A673 (cell line): ENCODE results near the gene ADCY4. TPM values are rescaled to one million over a fixed set of nuclear protein-coding genes. Genes with fewer than 3 reads are reported as not detected.

Experiments
- BruUV-seq: library from RNA; stranded (reverse); fragments of 400-500 nt; replicated peaks from 2 replicates; lab custom pipeline; 2021; lab: Mats Ljungman, UMichigan
- CTCF ChIA-PET: fragments of 300-600 bp; sonication (Branson Sonifier 250); formaldehyde crosslinking; loops from one replicate; lab custom pipeline; 2022; ENCODE audit warnings: antibody characterized with exemption; lab: Charles Lee
- POLR2A ChIA-PET: fragments of 300-600 bp; sonication (Branson Sonifier 250); formaldehyde crosslinking; loops from one replicate; lab custom pipeline; 2022; ENCODE audit warnings: antibody characterized with exemption; ENCODE audit not compliant: low non-redundant PET; lab: Charles Lee
- DNase-seq: peaks from one replicate; pipeline ENCODE4 v3.0.0-alpha.2; 2015; ENCODE audit warnings: low spot score
- H3K27ac ChIP-seq: fragments of 200-600 bp; sonication (generic); 2 replicates; pipeline ENCODE4 v1.5.1; 2016; ENCODE audit warnings: mixed run types, low read depth, mild to moderate bottlenecking, mixed read lengths, antibody characterized with exemption, low read length; ENCODE audit not compliant: poor library complexity, severe bottlenecking
- H3K27me3 ChIP-seq: fragments of 200-600 bp; sonication (generic); replicated peaks from 2 replicates; pipeline ENCODE4 v1.6.1; 2017; ENCODE audit warnings: mixed run types, low read depth, mild to moderate bottlenecking, mixed read lengths, antibody characterized with exemption, low read length; ENCODE audit not compliant: insufficient read depth, poor library complexity
- H3K36me3 ChIP-seq: fragments of 200-600 bp; sonication (generic); 2 replicates; pipeline ENCODE4 v1.6.1; 2016; ENCODE audit warnings: mixed run types, mild to moderate bottlenecking, mixed read lengths, antibody characterized with exemption, low read length; ENCODE audit not compliant: insufficient read depth, poor library complexity, severe bottlenecking
- H3K4me1 ChIP-seq: fragments of 200-600 bp; sonication (generic); 2 replicates; pipeline ENCODE4 v1.6.1; 2017; ENCODE audit warnings: mixed run types, mild to moderate bottlenecking, mixed read lengths, antibody characterized with exemption, low read length; ENCODE audit not compliant: insufficient read depth, poor library complexity, severe bottlenecking
- H3K4me3 ChIP-seq: fragments of 200-600 bp; sonication (generic); 2 replicates; pipeline ENCODE4 v1.5.1; 2016; ENCODE audit warnings: low read depth, mixed run types, mild to moderate bottlenecking, mixed read lengths, low read length; ENCODE audit not compliant: poor library complexity, severe bottlenecking
- H3K9me3 ChIP-seq: fragments of 200-600 bp; sonication (generic); 2 replicates; pipeline ENCODE4 v1.6.1; 2016; ENCODE audit warnings: mixed run types, low read depth, mild to moderate bottlenecking, mixed read lengths, antibody characterized with exemption, low read length; ENCODE audit not compliant: poor library complexity, severe bottlenecking
- EZH2 ChIP-seq: fragments of 200-600 bp; sonication (generic); IDR thresholded peaks from 2 replicates; pipeline ENCODE4 v1.6.1; 2017; ENCODE audit warnings: borderline replicate concordance, low read depth, mild to moderate bottlenecking, mixed read lengths, antibody characterized with exemption, low read length; ENCODE audit not compliant: poor library complexity, severe bottlenecking
- intact Hi-C: fragments of 100-400 bp; cut with micrococcal nuclease; formaldehyde crosslinking; loops from one replicate; pipeline ENCODE4 v1.10.0; 2022; ENCODE audit not compliant: unreplicated experiment
- total RNA-seq: library from RNA; stranded (reverse); gene quantifications from 2 replicates; pipeline ENCODE4 v1.2.3, GENCODE V29; 2021
- TF ChIP-seq, protein P1 (sequence below): fragments of 300-800, 200-600 bp; sonication (generic); conservative IDR thresholded peaks from 2 replicates; pipeline ENCODE4 v1.5.1; 2017; ENCODE audit warnings: low read depth, mild to moderate bottlenecking, antibody characterized with exemption, low read length, moderate library complexity, mixed read lengths

ADCY4 gene
- total RNA-seq, 1 experiment from 2014 or later, result 0.84 TPM

DNA sequence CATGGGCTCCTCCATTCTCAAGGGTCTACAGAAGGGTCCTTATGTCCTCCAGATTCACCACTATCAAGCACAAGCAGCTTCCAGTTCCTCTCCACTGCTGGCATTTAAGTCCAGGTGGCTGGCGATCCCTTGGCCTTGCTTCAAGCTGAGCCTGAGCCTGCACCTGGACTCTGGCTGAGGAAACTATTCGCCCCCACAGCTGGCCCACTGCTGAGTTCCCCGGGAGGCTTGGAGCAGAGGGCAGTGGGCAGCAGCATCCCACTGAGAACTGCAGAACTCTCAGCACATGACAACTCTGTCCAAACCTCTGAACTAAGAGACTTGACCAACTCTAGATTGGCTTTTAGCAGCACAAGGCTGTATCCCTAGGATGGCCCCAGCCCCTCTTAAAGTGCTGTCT is 52.1 kb downstream of the ADCY4 start:
- Histone ChIP-seq H3K4me1 (no peaks in the 10 kb centered on the region), H3K27ac (no peak overlapping the region), H3K27me3 (no peaks in the 10 kb centered on the region), H3K36me3 (no peaks in the 10 kb centered on the region), H3K4me3 (no peak overlapping the region), H3K9me3 (no peaks in the 10 kb centered on the region)
- ChIA-PET CTCF (interaction anchor here (0.6 kb wide), 2 partner anchors 28 to 52 kb away, joined by 3 to 11 read pairs; partner anchors contain the start of gene LTB4R), POLR2A (no interaction called here)
- no TSS peak for BruUV-seq
- intact Hi-C loops, result no loop called here
- no peak for DNase-seq
- TF ChIP-seq EZH2, result no peak
- TF ChIP-seq, protein P1, sequence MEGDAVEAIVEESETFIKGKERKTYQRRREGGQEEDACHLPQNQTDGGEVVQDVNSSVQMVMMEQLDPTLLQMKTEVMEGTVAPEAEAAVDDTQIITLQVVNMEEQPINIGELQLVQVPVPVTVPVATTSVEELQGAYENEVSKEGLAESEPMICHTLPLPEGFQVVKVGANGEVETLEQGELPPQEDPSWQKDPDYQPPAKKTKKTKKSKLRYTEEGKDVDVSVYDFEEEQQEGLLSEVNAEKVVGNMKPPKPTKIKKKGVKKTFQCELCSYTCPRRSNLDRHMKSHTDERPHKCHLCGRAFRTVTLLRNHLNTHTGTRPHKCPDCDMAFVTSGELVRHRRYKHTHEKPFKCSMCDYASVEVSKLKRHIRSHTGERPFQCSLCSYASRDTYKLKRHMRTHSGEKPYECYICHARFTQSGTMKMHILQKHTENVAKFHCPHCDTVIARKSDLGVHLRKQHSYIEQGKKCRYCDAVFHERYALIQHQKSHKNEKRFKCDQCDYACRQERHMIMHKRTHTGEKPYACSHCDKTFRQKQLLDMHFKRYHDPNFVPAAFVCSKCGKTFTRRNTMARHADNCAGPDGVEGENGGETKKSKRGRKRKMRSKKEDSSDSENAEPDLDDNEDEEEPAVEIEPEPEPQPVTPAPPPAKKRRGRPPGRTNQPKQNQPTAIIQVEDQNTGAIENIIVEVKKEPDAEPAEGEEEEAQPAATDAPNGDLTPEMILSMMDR, result no peak

DNA sequence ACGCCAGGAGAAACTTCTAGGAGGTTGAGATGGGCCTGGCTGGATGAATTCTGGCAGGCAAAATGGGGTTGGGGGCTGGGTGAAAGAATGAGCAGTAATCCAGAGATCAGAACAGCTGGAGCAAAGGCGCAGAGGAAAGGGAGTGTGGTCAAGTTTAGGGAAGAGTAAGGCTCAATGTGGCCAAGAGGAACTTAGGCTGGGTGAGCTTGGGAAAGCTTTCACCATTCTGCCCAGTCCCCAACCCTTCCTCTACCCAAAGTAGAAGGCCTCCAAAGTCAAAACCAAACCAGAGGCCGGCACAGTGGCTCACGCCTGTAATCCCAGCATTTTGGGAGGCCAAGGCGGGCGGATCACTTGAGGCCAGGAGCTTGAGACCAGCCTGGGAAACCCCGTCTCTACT is 53.2 kb downstream of the ADCY4 start:
- no TSS peak for BruUV-seq

DNA sequence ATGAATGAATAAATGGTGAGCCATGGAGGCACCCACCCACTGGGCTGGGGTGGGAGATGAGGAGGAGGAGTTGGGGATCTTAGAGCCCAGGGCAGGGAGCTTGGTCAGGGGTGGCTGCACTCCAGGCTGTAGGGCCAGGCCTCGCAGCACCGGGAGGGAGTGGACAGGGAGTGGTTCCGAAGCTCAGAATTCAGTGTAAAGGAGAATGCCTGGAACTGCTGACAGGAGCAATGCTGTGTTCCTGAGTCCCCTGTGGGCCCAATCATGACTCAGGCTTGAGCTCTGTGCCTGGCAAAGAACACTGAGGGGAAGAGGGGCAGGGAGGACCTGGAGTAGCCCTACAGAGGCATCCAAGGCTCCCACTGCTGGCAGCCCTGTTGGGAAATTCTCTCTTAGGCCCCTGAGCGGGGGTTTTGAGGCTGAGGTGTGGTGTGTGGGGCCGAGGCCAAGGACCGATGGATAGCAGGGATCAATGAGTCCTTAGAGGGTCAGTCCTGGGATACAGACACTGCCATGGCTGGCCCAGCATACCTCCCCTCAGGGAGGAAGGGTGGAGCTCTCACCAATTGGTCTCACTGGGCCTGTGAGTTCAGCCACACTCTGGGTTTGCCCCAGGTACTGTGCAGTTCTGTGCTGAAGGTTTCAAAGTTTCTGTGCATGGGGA is 53.9 kb downstream of the ADCY4 start:
- DNase-seq, result no peak

More for the DNA sequence above, 53.2 kb downstream of the ADCY4 start:
- no peaks in the 10 kb centered on the region for H3K9me3 ChIP-seq
- intact Hi-C loops, result no loop called here
- POLR2A ChIA-PET, result no interaction called here
- no peaks in the 10 kb centered on the region for H3K4me1 ChIP-seq
- no peak overlapping the region for H3K4me3 ChIP-seq
- no peak for DNase-seq
- no peak overlapping the region for H3K27ac ChIP-seq
- H3K36me3 ChIP-seq, result no peaks in the 10 kb centered on the region
- CTCF ChIA-PET, result no interaction called here
- no peak for TF ChIP-seq EZH2
- TF ChIP-seq, protein P1, result no peak
- H3K27me3 ChIP-seq, result no peaks in the 10 kb centered on the region

More for the DNA sequence above, 53.9 kb downstream of the ADCY4 start:
- H3K27me3 ChIP-seq, result no peaks in the 10 kb centered on the region
- POLR2A ChIA-PET, result no interaction called here
- H3K4me1 ChIP-seq, result no peaks in the 10 kb centered on the region
- no TSS peak for BruUV-seq
- H3K36me3 ChIP-seq, result no peaks in the 10 kb centered on the region
- intact Hi-C loops, result no loop called here
- H3K27ac ChIP-seq, result no peak overlapping the region
- CTCF ChIA-PET, result interaction anchor here (0.5 kb wide), 1 partner anchor 285 kb away, joined by 4 read pairs; no protein-coding TSS in a partner anchor
- TF ChIP-seq, protein P1, result no peak
- TF ChIP-seq EZH2, result no peak
- H3K4me3 ChIP-seq, result no peak overlapping the region
- H3K9me3 ChIP-seq, result no peaks in the 10 kb centered on the region
